GM18498 (cell line): ENCODE results near the gene UGT1A3.
"Not testable (repeated sequence)": the region's sequence is repeated elsewhere in the genome, so short reads cannot be mapped to it uniquely, and the experiment has no call there.

ENCODE experiments used
- ATAC-seq: cut with Tn5 transposase; IDR thresholded peaks from one replicate; pipeline ENCODE4 v1.9.1; 2021; ENCODE audit warnings: mild to moderate bottlenecking, moderate library complexity; ENCODE audit not compliant: unreplicated experiment

UGT1A3 gene

DNA sequence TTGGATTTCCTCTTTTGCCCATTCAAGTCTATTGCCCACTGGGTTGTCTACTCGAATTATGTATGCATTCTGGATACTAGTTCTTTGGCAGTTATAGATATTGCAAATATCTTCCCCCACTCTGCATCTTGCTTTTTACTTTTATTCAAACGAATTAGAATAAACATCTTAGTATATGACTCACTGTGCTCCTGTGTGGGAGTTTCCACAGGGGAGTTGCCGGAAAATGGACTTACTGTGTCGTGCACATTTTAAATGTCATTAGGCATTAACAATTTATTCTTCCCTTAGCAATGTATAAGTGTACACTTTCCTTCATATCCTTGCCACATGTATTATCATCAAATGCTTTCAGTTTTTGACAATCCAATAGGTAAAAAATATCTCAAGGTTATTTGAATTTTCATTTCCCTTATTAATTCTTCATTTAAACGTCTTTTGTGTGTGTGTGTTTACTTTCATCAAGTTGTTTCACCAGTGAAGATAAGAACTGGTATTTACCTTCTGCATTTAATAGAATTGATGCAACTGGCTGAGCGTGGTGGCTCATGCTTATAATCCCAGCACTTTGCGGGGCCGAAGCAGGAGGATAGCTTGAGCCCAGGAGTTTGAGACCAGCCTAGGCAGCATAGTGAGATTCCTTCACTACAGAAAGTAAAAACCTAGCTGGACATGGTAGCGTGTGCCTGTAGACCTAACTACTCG is 20.8 kb upstream of the UGT1A3 start:
- no peak for ATAC-seq

DNA sequence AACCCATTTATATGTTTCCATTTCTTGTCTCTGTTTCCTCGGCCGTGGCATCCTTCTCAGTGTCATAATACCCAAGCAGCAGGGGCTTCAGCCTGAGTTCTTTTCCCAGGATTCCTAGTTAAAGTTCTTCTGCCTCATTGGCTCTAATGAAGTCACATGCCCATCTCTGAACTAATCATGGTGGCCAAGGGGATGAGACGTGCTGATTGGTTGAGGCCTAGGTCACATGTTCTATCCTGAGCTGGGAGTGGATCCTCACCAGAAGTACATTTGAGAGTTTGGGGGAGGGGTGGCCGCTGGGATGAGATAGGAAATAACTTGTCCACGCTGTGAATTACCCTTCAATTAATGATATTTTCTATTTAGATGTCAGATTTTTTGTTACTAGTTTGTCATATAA is 19.9 kb upstream of the UGT1A3 start:
- ATAC-seq = no peak

DNA sequence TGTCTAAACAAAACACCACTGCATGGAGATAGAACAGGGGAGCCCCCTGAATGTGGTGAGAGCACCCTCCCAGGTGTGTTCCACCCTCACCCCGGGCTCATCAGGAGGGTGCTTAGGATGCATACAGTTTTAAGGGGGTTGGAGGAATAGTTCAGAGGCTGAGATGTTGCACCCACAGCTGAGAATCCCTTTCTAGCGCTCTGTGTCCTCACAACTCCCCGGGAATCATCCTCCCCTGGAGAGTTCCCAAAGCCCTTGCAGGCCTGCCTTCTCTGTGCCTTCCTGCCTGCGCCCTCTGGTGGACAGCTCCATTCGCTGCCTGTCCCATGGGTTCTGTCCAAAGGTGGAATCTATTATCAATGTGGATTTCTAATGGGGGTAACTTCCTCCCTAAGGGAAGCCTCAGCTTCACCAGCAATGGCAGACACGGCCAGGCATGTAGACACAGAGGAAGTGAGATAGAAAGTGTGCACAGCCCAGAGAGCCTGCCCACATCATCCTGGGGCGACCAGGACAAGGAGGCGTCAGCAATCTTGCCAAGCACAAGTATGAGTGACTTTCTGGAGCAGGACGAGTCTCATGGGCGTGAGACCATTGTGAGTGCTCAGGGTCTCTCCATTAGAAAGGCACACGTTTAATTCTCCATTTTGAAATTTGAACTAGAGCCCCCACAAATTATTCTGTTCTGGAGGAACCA is 17.4 kb upstream of the UGT1A3 start:
- no peak for ATAC-seq

DNA sequence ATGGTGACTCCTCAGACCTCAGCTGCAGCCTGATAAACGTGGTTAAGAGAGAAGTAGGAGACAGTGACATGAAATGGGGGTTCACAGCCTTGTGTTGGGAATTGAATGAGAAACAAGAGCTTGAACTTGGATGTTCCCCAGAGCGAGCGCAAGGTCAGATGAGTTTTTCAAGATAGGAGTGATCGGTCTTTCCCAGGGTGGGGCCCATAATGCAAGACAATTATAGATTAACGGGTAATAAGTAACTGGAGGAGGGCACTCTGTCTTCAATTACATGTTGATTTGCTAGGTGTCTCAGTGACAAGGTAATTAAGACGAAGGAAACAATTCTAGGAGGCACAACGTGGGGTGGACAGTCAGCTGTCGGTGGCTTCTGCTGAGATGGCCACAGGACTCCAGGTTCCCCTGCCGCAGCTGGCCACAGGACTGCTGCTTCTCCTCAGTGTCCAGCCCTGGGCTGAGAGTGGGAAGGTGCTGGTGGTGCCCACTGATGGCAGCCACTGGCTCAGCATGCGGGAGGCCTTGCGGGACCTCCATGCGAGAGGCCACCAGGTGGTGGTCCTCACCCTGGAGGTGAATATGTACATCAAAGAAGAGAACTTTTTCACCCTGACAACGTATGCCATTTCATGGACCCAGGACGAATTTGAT is 16.1 kb upstream of the UGT1A3 start, which contains the start of gene UGT1A5:
Gene UGT1A5, plus strand, starts transcription at position 297 of the 651 bp plus-strand sequence. Its CDS starts 85 bp downstream, at position 382.
- no peak for ATAC-seq

DNA sequence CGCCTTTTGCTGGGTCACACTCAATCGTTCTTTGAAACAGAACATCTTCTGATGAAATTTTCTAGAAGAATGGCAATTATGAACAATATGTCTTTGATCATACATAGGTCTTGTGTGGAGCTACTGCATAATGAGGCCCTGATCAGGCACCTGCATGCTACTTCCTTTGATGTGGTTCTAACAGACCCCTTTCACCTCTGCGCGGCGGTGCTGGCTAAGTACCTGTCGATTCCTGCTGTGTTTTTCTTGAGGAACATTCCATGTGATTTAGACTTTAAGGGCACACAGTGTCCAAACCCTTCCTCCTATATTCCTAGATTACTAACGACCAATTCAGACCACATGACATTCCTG is 15.6 kb upstream of the UGT1A3 start:
- ATAC-seq = no peak

DNA sequence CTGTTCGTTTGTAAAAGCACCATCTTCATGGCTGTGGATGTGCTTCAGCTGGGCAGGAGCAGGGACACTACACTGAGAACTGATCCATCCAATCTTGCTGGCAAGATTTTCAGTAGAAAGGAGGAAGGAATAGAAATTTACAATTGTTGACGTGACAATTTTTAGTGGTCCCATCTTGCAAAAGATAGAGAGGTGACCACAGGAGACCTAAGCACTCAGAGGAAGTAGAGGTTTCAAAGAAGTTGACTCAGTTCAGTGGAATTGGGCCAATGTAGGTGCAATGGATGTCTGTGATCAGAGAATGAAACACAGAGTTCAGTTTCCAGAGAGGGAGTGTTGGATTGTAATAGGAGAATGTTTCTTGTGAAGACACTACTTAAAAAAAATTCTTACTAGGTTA is 14.7 kb upstream of the UGT1A3 start:
- ATAC-seq = no peak

DNA sequence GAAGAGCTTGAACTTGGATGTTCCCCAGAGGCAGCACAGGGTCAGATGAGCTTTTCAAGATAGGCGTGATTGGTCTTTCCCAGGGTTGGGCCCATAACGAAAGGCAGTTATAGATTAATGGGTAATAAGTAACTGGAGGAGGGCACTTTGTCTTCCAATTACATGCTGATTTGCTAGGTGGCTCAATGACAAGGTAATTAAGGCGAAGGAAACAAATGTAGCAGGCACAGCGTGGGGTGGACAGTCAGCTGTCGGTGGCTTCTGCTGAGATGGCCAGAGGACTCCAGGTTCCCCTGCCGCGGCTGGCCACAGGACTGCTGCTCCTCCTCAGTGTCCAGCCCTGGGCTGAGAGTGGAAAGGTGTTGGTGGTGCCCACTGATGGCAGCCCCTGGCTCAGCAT is 10.3 kb upstream of the UGT1A3 start, which contains the start of gene UGT1A4:
Gene UGT1A4, plus strand, starts transcription at position 185 of the 400 bp plus-strand sequence. Its CDS starts 85 bp downstream, at position 270.
- no peak for ATAC-seq

DNA sequence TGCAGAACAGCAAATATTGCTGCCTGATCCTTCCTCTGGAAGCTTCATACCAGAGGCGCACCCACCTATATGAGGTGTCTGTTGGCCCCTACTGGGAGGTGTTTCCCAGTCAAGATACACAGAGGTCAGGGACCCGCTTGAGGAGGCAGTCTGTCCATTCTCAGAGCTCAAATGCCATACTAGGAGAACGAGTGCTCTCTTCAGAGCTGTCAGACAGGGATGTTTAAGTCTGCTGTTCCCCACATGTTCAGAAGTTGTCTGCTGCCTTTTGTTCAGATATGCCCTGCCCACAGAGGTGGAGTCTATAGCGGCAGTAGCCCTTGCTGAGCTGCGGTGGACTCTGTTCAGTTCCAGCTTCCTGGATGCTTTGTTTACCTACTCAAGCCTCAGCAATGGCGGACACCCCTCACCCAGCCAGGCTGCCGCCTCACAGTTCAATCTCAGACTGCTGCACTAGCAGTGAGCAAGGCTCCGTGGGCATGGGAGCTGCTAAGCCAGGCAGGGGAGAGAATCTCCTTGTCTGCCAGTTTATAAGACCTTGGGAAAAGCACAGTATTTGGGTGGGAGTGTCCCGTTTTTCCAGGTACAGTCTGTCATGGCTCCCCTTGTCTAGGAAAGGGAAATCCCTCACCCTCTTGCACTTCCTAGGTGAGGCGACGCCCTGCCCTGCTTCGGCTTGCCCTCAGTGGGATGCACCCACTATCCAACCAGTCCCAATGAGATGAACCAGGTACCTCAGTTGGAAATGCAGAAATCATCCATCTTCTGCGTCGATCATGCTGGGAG is 8.2 kb downstream of the UGT1A3 start:
- ATAC-seq = not testable (repeated sequence)

DNA sequence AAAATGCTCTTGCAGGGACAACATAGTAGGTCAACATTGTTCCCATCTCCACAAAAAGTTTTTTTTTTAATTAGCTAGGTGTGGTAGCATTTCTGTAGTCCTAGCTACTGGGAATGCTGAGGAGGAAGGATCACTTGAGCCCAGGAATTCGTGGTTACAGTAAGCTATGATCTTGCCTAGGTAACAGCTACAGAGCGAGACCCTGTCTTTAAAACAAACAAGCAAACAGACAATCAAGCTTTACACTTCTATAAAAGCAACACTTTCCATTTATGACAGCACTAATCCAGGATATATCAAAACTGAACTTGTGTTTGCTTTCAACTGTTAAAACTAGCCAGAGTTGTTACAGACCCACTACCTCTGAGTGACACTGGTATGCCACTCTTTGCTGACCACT is 12.0 kb downstream of the UGT1A3 start:
- ATAC-seq = no peak

DNA sequence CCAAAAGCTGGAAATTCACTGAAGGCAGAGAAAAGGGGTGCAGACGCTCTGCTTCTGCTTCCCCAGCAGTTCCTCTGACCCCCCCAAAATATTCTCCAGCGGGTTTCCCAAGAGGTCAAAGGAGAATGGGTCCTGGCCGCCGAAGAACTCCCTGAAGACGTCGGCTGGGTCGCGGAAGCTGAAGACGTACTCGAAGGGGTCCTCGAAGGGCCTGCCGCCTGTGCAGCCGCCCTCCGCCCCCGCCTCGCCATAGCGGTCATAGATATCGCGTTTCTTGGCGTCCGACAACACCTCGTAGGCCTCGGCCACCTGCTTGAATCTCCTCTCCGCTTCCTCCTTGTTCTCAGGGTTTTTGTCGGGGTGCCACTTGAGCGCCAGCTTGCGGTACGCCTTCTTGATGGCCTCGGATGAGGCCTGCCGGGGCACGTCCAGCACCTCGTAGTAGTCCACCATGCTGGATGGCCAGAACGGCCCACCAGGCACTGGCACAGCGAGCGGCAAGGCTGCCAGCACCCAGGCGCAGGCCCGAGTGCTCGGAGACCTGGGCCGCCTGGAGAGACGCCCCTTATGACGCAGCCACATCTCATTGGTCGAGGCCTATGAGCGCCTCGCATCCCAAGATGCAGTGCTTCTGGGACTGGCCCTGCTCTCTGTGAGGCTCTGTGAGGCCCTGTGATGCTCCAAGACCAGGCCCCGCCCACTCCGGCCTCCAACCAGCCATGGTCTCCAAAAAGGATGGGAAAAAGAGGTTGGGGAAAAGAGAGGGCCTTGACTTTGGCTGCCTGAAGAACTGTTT is 14.8 kb downstream of the UGT1A3 start:
- ATAC-seq = no peak

DNA sequence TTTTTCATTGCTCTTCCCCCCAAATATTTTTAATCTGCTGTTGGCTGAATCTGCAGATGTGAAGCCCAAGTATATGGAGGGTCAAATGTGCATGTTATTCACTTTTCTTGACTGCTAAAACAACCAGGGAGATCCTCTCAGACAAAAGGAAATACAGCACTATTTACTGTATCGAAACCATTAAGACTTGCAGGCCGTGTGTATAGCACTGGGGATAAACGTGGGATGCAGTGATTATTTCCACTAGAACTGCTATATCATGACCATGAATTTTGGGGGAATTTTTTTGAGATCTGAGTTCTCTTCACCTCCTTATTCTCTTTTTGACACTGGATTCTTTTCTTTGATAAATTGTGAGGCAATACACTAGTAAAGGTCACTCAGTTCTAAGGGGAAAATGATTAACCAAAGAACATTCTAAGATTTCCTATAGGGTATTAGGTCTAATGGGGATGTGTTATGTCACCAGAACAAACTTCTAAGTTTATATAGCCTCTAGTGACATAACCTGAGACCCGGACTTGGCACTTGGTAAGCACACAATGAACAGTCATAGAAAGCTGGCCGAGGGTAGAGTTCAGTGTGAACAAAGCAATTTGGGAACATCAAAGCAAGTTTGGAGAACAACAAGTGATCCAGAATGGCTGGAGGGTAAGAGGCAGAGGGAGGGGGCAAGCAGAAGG is 16.4 kb downstream of the UGT1A3 start:
- no peak for ATAC-seq

DNA sequence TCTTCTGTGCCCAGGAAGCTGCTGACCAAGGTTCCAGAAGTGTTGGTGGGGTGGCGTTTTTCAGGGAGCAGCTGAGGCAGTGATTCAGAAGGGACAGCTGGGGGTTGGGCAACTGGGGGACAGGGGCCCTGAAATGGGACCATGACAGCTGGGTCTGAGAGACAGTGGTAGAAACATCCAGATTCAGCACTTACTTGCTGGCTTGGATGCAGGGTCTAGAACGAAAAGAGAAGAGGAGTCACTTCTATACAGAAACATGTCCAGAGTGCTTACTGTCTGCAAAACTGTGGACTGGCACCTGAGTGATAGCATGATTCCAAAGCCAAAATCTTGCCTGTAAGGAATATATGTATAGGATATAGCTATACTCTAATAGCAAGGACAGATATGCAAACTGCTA is 17.0 kb downstream of the UGT1A3 start:
- ATAC-seq = not testable (repeated sequence)

DNA sequence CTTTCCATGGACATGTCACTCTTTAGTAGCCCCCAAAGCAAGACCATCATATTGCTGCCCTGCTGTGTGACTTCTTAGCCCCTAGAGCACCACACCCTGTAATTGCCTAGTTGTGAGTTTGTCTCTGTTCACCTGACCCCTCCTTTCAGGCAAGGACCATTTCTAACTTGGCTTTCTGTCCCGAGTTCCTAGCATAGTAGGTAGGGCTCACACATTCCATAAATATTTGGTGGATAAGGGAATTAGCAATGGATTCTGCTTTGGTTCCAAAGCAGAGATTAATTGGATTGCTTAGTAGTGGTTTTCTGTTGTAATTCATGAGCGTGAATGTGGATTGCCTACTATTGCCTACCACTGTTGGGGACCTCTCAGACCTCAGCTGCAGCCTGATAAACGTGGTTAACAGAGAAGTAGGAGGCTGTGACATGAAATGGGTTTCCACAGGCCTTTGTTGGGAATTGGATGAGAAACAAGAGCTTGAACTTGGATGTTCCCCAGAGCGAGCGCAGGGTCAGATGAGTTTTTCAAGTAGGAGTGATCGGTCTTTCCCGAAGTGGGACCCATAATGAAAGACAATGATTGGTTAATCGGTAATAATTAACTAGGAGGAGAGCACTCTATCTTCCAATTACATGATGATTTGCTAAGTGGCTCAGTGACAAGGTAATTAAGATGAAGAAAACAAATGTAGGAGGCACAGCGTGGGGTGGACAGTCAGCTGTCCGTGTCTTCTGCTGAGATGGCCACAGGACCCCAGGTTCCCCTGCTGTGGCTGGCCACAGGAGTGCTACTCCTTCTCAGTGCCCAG is 17.8 kb downstream of the UGT1A3 start:
- ATAC-seq = no peak

DNA sequence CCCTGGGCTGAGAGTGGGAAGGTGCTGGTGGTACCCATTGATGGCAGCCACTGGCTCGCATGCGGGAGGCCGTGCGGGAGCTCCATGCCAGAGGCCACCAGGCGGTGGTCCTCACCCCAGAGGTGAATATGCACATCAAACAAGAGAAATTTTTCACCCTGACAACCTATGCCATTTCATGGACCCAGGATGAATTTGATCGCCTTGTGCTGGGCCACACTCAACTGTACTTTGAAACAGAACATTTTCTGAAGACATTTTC is 18.4 kb downstream of the UGT1A3 start:
- ATAC-seq = no peak

DNA sequence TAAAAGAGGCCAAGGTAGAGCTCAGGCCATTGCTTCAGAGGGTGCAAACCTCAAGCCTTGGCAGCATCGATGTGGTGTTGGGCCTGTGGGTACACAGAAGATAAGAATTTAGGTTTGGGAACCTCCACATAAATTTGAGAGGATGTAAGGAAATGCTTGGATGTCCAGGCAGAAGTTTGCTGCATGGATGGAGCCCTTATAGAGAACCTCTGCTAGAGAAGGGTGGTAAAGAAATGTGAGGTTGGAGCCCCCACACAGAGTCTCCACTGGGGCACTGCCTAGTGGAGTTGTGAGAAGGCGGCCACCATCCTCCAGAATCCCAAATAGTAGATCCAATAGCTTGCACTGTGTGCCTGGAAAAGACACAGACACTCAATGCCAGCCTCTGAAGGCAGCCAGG is 21.8 kb downstream of the UGT1A3 start:
- not testable (repeated sequence) for ATAC-seq

DNA sequence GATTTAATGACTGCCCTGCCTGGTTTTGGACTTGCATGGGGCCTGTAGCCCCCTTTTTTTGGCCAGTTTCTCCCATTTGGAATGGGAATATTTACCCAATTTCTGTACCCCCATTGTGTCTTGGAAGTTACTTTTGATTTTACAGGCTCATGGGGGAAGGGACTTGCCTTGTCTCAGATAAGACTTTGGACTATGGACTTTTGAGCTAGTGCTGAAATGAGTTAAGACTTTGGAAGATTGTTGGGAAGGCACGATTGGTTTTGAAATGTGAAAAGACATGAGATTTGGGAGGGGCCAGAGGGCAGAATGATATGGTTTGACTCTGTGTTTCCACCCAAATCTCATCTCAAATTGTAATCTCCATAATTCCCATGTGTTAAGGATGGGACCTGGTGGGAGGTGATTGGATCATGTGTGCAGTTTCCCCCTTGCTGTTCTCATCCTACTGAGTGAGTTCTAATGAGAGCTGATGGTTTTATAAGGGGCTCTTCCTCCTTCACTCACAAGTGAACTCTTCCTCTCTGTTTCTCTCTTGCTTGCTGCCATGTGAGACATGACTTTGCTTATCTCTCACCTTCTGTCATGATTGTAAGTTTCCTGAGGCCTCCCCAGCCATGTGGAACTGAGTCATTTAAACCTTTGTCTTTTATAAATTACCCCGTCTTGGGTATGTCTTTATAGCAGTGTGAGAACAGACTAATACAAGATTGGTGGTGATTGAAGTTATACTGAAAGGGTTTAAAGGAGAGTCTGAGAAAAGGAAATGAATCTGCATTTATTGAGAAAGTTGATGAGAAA is 22.6 kb downstream of the UGT1A3 start:
- not testable (repeated sequence) for ATAC-seq

DNA sequence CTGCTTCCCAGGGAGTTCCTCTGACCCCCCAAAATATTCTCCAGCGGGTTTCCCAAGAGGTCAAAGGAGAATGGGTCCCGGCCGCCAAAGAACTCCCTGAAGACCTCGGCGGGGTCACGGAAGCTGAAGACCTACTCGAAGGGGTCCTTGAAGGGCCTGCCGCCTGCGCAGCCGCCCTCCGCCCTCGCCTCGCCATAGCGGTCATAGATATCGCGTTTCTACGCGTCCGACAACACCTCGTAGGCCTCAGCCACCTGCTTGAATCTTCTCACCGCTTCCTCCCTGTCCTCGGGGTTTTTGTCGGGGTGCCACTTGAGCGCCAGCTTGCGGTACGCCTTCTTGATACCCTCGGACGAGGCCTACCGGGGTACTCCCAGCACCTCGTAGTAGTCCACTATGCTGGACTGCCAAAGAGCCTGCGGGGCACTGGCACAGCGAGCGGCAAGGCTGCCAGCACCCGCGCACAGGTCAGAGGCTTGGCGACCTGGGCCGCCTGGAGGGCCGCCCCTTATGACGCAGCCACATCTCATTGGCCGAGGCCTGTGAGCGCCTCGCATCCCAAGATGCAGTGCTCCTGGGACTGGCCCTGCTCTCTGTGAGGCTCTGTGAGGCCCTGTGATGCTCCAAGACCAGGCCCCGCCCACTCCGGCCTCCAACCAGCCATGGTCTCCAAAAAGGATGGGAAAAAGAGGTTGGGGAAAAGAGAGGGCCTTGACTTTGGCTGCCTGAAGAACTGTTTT is 26.2 kb downstream of the UGT1A3 start:
- ATAC-seq = no peak
